Mammary epithelial cell (primary cell): ENCODE measurements around the gene BTBD2.

Experiments used
- EZH2 ChIP-seq: IDR thresholded peaks from 2 replicates; pipeline ENCODE4 v1.6.1; 2012; ENCODE audit warnings: low read length, inconsistent platforms, borderline replicate concordance
- TF ChIP-seq, protein P1 (sequence below), 2 donors: IDR thresholded peaks in 1 of 2; conservative IDR thresholded peaks in 1 of 2; 2 replicates each; pipeline ENCODE4 v1.5.1; 2011 to 2012; ENCODE audit warnings: inconsistent platforms in 2 of 2, low read length in 2 of 2, mild to moderate bottlenecking in 2 of 2, control low read depth in 1 of 2, low read depth in 1 of 2; ENCODE audit not compliant: insufficient read depth in 1 of 2; ENCODE audit errors: extremely low read depth in 1 of 2

DNA sequence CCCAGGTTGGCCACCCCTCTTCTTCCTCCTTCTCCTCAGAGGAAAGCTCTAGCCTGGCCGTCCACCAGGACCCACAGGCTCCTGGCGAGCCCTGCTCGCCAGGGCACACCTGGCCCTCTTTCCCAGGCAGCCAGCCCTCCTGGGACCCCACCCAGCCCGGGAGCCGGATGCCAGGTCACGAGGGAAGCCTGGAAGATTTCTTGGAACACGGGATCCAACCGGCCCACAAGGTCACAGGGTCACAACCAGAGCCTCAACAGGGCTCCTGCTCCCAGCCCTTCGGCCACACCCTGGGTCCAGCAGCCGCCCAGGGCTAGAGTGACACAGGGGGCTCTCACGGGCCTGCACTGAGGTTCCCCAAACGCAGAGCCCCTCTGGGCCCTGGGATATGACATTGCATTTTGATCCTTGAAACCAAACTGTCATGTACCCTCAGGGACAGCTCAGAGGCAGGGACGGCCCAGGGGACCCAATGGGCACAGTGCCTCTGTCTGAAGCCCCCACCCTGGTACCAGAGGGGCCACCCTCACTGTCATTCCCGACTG, 30.1 kb upstream of the BTBD2 start:
- TF ChIP-seq, protein P1, sequence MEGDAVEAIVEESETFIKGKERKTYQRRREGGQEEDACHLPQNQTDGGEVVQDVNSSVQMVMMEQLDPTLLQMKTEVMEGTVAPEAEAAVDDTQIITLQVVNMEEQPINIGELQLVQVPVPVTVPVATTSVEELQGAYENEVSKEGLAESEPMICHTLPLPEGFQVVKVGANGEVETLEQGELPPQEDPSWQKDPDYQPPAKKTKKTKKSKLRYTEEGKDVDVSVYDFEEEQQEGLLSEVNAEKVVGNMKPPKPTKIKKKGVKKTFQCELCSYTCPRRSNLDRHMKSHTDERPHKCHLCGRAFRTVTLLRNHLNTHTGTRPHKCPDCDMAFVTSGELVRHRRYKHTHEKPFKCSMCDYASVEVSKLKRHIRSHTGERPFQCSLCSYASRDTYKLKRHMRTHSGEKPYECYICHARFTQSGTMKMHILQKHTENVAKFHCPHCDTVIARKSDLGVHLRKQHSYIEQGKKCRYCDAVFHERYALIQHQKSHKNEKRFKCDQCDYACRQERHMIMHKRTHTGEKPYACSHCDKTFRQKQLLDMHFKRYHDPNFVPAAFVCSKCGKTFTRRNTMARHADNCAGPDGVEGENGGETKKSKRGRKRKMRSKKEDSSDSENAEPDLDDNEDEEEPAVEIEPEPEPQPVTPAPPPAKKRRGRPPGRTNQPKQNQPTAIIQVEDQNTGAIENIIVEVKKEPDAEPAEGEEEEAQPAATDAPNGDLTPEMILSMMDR (conservative IDR thresholded peaks at IDR 0.05 in 1 of 2, IDR thresholded peaks at IDR 0.05 in 1 of 2; ENCODE audit: extremely low read depth in 1 of 2, insufficient read depth in 1 of 2, low read depth in 1 of 2, low read length in 2 of 2): no peak
- no peak for TF ChIP-seq EZH2
